NCI-H2171 (cell line): ENCODE data around the gene PPP1R7.
A peak's percentile ranks its signal among the peaks of the same experiment; 100 is the strongest.
"Not testable (repeated sequence)": the region's sequence is repeated elsewhere in the genome, so short reads cannot be mapped to it uniquely, and the experiment has no call there.

Source experiments
- DNase-seq: peaks from one replicate; lab custom pipeline; 2025; lab: John Stamatoyannopoulos, UW

Gene PPP1R7, protein sequence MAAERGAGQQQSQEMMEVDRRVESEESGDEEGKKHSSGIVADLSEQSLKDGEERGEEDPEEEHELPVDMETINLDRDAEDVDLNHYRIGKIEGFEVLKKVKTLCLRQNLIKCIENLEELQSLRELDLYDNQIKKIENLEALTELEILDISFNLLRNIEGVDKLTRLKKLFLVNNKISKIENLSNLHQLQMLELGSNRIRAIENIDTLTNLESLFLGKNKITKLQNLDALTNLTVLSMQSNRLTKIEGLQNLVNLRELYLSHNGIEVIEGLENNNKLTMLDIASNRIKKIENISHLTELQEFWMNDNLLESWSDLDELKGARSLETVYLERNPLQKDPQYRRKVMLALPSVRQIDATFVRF

DNA sequence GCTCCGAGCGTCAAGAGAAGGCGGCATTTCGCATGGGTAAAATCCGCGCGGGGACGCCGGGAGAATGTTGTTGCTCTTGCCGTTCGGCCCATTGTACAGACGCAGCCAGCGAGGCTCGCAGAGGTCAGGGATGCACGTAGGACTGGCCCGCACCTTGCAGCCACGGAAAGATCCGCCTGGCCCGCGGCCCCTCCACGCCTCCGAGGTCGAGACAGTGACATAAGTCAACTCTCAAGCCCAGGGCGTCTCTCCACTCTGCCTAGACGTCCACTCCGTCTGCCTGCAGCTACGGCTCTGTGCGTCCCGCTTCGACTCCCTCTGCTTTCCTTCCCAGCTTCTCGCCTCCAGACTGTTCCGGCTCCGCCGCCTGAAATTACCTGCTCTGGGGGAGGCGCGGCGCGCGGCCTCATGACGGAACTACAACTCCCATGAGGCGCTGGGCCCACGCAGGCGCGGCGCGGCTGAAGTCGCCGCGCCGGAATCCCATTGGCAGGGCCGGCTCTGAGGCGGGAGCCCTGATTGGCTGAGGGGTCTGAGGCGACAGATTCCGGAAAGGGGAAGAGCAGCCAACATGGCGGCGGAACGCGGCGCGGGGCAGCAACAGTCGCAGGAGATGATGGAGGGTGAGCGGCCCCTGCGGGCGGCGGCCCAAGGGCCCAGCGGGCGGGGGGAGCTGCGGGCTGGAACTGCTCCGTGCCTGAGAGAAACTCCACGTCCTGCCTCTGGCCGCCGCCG, at the start of gene PPP1R7:
TSS of gene PPP1R7 (plus strand) at position 543 of the 735 bp plus-strand sequence. CDS start at position 572, 29 bp downstream.
- DNase-seq = peak; percentile 79

DNA sequence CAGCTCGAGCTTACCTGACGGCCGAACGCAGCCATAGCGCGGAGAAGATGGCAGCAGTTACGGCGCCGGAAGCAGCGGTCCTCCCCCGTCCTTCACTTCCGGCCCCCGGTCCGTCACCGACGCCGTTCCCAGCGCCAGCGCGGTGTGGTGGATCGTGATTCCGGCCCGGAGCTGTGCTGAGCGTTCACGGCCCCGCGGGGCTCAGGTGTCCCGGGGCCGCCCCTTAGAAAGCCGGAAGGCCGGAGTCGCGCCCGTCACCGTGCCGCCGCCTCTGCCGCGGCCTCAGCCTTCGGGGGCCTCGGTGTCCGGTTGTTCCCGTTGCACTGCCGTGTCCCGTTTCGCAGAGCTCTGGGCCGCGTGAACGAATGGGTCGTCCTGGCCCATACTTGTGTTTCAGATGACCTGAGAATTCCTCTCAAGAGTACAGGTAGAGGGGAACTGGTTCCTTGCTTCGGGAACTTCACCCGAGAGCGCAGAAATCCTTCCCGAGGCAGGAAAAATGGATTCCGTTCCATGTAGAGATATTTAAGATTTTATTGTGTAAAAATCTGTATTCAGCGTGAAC, 47.9 kb upstream of the PPP1R7 start, which contains the start of gene MTERF4:
TSS of gene MTERF4 (minus strand) at position 49 of the 565 bp plus-strand sequence. CDS start at position 35, 14 bp downstream.
- DNase-seq = peak; percentile 72

DNA sequence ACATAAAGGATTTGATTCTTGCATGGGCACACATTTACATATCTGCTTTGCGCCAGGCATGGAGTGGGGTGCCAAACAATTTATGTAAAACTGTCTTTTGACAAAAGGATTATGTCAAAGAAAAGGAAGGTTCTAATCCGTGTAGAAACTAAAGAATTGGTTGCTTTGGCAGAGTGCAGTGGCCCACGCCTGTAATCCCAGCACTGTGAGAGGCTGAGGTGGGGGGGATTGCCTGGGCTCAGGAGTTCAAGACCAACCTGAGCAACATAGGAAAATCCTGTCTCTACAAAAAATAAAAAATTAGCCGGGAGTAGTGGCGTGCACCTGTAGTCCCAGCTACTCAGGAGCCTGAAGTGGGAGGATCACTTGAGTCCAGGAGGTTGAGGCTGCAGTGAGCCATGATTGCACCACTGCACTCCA, 47.1 kb upstream of the PPP1R7 start:
- no peak for DNase-seq

DNA sequence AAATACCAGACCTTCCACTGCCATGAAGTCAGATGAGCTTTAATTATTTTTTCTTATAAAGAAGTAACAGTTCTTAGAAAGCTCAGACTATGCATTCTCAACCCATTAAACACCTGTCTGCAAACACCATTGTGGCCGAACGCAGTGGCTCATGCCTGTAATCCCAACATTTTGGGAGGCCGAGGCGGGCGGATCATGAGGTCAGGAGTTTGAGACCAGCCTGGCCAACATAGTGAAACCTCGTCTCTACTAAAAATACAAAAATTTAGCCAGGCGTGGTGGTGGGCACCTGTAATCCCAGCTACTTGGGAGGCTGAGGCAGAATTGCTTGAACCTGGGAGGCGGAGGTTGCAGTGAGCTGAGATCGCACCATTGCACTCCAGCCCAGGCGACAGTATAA, 45.7 kb upstream of the PPP1R7 start:
- not testable (repeated sequence) for DNase-seq

DNA sequence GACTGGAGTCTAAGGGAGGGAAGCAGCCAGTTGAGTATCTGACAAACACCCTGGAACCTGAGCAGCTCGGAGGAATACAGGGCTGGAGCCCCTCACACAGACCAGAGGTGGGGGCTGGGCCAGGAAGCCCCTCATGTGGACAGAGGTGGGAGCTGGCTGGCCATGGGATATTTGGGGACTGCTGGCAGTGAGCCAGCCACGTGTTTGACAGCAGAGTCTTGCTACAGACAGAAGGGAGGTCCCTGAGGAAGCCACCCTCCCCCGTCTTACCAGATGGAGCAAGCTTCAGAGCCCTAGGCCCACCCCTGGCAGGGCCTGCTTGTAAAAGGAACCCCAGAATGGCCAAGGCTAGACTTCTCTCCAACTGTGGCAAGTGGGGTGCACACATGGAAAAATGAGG, 44.6 kb upstream of the PPP1R7 start:
- no peak for DNase-seq

DNA sequence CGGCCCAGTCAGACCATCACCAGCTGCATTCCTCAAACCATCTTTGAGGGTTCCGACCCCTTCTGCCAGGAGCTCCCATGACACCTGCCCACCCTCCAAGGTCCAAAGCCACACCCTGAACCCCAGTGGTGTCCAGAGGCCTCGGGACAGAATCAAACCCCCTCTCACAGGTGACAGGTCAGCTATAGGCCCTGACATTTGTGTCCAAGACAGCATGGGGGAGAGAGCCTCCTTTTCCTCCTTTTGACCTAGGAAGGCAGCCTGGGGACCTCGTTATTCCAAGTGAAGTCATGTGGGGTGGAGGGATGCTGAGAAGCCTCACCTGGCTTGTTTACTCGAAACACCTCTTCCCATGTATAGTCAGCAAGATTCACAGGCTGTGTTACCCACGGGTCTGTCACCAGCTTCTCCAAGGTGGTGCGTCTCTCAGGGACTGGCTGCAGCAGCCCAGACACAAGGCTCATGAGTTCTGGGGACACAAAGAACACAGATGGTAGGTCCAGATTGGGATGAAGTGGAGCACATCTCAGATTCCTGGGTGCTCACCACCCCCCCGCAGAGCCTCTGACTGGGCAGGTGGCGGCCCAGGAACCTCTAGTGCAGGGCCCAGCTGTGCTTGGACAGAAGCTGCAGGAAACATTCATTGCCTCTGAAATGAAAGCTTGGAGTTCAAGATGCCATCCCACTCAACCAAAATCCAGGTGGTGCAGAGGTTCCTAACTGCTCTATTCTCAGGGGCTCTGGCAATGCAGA, 43.1 kb upstream of the PPP1R7 start:
- DNase-seq = no peak

DNA sequence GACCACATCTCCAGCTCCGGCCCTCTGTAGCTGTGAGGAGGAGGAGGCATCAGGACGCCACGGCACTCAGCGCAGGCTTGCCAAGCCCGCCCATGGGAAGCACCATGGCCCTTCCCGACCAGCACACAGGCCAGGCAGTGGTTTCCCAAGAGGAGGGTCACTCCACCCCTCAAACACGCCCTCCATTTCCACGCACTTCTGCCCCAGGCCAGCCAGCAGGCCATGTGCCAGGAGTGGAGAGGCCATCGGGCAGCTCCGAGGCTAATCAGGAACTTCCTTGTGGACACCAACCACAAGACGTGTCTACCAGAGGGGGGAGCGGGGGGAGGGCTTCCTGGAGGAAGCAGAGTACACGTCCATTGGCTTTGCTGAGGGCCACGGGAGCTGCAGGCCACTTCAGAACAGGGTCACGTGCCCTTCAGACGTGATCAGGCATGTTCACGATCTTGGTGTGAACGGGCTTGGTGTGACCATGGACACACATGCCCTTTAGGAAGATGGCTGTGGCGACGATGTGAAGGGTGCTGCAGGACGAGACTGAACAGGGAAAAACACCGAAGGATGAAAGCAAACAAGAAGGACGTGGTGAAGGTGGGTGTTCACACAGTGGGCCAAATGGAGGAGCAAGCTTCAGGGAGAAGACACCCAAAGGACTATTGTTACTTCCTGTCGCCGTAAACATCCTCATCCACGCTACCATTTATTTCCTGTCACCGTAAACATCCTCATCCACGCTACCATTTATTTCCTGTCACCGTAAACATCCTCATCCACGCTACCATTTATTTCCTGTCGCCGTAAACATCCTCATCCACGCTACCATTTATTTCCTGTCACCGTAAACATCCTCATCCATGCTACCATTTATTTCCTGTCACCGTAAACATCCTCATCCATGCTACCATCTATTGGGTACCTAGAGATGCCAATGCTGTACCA, 41.7 kb upstream of the PPP1R7 start:
- DNase-seq = no peak

DNA sequence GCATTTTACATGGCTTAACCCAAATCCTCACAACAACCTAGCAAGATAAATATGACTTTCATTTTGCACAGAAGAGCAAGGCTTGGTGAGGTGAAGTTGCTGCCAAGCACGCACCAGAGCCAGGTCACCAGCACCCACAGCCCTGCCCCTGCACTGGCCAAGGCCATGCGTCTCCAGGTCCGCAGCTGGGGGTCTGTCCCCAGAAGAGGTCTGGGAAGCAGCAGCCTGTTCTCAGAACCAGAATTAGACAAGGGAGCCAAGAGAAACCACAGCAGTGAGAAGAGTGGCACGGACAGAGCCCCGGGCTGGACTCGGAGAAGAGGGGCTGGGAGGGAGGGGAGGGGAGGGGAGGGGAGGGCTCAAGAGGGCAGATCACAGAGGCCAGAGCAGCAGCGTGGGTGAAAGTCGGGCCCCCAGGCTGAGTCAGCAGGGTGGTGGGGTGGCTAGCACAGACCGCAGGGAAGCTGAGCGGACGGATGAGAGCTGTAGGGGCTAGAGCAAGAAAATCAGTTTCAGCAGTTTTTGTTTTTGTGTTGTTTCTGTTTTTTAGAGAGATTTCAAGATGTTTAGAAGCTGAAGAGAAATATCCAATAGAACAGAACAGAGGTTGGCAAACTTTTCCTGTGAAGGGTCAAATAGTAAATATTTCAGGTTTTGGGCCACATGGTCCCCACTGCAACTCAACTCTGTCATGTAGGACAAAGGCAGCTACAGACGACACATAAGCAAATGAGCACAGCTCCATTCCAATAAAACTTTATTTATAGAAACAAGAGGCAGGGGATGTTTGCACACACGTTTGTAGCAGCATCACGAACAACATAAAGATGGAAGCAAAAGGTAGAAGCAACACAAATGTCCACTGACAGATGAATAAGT, 40.8 kb upstream of the PPP1R7 start:
- DNase-seq = no peak

DNA sequence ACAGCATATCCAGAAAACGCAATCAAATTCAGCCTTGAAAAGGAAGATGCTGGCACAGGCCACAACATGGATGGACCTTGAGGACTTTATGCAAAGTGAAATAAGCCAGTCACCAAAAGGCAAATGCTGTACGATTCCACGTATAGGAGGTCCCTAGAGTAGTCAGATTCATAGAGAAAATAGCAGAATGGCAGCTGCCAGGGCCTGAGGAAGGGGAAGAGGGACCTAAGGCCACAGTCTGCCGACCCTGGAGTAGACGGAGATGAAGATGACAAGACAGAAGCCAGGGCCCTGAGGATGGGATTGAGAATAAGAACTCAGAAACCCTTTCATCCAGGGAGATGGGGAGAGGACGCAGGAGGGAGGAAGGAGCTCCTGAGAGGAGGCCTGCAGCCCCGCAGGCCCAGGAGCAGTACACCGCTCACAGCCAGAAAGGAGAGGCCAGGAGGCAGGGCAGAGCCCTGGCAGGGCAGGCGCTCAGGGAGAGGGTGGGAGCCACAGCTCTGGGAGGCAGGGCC, 40.1 kb upstream of the PPP1R7 start:
- DNase-seq = no peak

DNA sequence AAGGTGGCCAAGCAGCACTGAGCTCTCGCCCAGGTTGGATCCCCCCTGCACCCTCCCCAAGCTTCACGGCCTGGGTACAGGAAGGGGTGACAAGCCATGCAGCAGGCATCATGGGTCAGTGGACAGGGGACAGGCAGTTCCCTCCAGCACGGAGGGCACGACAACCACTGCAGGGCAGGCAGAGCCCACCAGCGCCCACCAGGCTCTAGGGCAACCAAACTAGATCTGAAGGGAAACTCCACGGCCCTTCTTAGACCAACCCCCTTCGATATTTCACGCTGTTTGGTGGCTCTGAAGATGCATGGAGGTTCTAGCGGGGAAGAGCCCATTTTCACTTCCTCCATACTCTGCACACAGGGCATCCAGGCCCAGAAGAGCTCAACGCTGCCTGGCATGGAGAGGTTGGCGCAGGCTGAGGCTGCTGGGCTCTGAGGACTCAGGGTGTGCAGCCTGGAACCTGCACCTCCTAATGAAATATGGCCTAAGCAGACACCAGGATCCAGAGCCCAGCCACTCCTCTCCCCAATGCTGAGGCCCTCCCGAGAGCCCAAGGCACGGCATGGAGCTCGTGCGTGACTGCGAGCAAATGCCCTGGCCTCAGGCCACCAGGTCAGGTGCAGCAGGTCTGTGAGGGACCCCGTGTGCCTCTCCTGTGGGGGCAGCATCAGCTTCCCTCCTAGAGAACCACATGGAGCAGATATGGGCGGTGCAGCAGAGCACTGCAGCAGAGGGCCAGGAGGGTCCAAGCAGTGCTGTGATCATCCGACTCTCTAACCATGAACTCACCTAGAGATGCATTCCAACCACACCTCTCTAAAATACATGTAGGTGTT, 39.4 kb upstream of the PPP1R7 start:
- no peak for DNase-seq

DNA sequence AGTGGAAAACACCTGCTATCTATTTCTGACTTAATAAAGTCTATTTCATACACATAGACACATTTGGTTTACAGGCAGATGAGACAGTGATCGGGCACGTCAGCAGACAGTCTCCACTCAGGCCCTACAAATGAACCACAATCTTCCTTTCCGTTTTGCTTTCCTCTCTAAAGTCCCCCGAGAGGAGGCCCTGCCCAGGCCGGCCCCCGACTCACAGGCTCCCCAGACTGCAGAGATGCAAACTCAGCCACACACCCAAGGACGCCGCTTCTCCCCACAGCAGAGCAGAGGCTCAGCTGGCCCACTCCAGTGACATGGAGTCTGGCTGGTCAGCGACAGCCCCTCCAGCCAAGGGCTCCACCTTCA, 38.8 kb upstream of the PPP1R7 start:
- no peak for DNase-seq

DNA sequence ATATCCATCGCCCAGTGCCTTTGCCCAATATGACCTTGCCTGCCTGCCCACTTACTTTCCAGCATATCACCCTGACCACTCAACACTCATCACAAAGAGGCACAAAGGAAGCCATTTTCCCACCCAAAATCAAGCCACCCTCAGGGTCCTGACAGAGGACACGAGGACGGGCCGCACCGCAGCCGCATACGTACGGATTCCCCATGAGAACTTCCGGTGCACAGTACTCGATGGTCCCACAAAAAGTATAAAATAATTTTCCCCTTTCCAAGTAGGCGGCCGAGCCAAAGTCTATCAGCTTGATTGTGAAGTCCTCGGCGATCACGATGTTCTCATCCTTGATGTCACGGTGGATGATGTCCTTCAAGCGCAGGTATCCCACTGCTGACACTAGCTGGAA, 38.2 kb upstream of the PPP1R7 start:
- DNase-seq = no peak

DNA sequence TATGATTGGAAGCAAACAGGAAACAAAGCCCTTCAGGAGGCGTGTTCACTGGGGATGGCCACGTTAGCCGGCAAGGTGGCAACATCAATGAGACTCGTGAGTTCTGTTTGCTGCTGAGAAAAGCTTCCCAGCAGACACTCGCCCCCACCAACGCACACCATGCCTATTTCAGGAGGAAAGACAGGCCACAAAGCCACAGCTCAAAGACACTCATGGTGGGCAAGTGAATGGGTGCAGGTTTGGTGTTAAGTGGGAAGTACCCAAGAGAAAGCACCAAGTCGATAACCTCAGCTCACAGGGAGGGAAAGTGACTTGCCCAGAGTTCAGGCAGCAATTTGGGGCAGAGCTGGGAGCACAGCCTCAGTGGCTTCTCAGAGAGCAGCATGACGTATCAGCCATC, 37.7 kb upstream of the PPP1R7 start:
- no peak for DNase-seq

DNA sequence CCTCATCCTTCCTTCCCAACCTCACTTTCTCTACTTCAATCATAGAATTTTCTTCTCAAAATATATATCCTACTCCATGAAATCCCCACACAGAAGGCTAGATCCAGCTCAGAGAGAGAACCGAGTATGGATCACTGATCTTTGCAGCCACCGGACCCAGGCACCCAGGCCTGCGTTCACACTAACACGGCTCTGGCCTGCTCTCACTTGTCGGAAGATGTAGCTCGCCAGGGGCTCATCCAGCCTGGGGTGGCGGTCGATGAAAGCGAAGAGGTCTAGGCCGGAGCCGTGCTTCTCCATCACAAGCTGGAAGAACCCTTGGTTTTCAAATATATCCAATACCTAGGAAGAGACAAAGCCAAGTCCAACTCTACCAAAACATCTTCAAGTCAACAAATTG, 35.4 kb upstream of the PPP1R7 start:
- no peak for DNase-seq

DNA sequence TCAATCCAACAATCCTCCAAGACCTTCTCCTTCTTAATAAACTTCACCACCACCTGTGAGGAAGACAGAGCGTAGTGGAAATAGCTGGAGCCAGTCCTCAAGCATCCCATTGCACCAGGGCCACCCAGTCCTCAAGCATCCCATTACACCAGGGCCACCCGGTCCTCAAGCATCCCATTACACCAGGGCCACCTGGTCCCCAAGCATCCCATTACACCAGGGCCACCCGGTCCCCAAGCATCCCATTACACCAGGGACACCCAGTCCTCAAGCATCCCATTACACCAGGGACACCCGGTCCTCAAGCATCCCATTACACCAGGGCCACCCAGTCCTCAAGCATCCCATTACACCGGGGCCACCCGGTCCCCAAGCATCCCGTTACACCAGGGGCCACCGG, 34.9 kb upstream of the PPP1R7 start:
- DNase-seq = no peak

DNA sequence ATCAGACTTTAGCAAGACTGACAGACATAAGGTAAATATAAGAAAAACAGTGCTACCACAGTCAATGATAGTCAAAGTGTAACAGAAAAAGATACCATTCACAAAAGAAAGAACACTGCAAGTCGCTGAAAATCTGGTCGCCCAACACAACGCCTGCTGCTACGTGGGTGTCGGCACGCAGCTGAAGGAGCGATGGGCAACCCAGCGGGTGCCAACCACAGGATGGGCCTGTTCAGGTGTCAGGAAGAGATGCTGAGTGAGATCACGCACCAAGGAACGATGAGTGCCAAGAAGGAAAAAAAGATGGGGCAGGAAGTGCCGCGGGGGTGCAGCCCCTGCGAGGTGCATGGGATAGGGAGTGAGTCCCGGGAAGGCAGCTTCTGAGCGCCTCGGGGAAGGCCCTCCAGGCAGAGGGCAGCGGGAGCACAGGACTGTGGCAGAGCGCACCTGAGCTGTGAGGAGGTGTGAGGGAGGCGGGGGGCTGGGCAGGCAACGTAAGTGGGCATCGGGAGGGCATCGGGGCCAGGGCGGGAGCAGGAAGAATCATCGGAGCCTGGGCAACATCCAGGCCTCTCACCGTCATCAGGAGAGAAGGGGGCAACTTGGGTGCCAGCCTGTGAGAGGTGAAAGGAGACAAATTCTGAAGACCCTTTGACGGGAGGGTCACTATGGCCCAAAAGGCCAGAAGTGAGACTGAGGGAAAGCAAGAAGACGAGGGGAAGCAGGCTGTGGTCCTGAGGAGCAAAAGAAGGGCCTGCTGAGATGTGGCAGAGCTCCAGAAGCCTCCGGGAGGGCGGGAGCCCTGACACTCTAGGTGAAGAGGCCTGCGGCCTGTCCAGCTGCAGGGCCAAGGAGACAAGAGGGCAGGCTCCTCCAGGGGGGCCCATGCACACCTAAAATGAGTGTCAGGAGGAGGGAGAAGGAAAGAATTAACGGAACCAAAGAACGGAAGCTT, 33.4 kb upstream of the PPP1R7 start:
- no peak for DNase-seq

DNA sequence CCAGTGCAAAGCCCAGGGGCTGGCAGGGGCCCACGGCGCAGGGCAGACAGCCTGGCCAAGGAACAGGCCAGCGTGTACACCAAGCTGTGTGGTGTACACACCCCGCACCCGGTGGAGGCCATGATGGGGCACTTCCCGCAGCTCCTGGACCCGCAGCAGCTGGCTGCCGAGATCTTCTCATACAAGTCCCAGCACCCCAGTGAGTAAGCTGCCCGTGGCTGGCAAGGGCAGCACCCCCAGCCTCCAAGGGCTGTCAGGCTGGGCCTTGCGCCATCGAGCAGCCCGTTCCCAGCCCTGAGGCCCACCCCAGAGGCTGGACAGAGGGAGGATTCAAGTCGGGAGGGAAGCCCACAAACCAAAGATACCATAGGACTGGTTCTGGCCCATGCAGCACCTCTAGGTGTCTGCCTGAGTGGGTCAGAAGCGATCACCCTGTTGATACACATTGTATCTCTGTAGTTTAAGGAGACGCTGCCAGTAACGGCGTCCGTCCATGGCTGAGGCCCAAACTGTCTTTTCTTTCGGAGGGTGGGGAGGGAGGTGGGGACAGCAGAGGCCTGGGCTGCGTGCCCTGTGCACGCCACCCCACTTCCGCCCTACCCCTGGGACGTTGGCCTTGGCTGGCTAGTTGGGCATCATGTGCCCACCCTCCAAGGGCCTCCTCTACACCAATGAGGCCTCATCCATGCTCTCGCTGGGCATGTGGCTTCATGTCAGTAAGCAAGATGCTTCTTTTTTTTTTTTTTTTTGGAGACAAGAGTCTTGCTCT, 31.3 kb upstream of the PPP1R7 start:
- no peak for DNase-seq
